ENCODE data around the gene ARHGAP4. TPM values are rescaled to one million over a fixed set of nuclear protein-coding genes. Genes with fewer than 3 reads are reported as not detected.

ARHGAP4 gene
- total RNA-seq, 1 experiment from 2014 or later = 0.31 TPM

DNA sequence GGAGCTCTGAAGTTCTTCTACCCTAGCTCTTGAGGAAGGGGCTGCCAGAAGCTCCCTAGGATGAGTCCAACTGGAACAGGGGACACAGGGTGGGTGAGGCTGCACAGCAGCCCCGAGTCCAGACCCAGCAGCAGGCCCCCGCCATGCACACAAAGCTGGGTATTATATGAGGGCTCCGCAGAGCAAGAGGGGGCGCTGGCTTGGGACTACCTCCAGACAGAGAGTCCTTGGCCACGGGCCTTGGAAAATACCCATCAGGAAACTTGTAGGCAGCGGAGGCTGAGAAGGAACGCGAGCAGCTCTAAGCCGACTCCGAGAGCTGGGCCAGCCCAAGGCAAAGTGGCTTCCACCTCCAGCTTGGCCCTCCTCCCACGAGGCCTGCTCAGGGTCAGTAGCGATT is 37.5 kb upstream of the ARHGAP4 start:
- no peak for DNase-seq (ENCODE audit: low spot score)

- no peak for DNase-seq (ENCODE audit: low spot score)
Measured at GRCh38 chrX:153961292-153961691, 35.2 kb upstream of the ARHGAP4 start.

GRCh38 chrX:153960786-153961185 is 34.7 kb upstream of the ARHGAP4 start:
- no peak for DNase-seq (ENCODE audit: low spot score)

DNA sequence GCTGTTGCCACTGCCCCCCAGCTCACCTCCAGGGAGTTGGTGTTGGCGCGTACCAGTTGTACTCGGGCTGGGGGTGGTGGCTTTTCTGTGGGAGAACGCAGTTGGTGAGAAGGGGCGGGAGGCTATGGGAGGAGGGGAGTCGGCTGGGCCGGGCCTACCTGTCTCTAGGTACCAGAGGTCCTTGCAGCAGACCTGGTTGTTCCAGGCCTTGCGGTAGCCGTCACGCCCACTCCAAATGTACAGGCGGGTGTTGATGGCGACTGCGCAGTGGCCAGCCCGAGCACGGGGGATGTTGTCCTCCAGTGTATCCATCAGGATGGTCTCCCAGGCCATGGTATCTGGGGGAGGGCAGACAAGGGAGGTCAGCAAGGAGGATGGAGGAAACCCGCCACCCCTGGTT is 34.0 kb upstream of the ARHGAP4 start:
- DNase-seq (ENCODE audit: low spot score) = no peak

DNA sequence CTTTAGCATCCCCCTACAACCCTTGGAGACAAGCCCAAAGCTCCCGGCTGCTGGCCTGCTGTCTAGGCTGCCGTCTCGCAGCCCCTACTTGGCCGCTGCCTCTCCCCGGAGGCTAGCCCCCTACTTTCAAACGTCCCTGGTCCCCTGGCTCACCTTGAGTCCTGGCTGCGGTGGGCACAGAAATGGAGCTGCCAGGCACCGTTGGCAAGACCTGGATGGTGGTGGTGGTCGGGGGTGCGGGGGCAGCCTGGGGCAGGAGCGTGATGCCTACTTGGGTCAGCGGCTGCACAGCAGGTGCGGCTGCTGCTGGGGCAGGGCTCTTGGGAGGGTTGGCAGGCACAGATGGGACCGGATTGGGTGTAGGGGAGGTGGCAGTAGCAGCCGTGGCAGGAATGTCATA is 33.6 kb upstream of the ARHGAP4 start:
- no peak for DNase-seq (ENCODE audit: low spot score)

DNA sequence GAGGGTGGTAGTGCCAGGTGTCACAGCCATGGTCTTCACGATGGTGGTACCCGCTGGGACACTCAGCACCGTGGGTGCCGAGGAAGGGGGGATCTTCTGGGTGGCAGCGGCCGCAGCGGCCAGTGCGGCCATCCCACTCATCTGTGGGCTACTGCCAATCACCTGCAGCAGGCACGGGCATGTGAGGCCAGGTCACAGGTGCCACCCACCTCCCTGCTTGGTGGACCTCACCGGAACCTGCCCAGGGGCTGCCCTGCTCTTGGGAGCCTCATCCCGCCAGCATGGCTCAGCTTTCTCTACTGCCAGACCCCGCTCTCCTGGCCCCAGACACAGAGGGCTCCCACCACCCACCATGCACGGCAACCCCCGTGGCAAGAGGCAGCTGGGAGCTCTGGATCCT is 32.5 kb upstream of the ARHGAP4 start:
- no peak for DNase-seq (ENCODE audit: low spot score)

GRCh38 chrX:153957224-153957623 is 31.2 kb upstream of the ARHGAP4 start:
- no peak for DNase-seq (ENCODE audit: low spot score)

GRCh38 chrX:153956044-153956907 is 30.2 kb upstream of the ARHGAP4 start:
- DNase-seq (ENCODE audit: low spot score) = no peak

DNA sequence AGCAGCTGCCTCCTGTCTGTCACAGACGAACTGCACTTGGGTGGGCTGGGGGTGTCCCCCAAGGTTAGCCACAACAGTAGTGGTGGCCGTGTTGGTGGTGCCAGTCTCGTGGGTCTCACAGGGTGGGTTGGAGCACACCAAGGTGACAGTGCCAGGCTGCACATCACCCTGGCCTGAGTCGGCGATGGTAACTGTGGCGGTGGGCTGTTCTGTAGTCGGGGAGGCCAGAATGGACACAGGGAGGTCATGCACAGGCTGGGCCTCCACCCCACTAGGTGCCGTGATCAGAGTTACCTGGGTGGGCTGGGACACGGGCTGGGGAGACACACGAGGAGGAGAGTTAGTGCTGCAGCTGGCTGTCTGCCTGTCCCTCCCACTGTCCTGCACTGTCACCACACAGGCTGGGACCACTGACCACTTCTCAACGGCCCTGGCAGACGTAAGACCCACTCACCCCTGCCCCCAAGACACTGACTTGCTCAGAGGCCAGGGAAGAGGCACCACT is 29.2 kb upstream of the ARHGAP4 start:
- DNase-seq (ENCODE audit: low spot score) = no peak

DNA sequence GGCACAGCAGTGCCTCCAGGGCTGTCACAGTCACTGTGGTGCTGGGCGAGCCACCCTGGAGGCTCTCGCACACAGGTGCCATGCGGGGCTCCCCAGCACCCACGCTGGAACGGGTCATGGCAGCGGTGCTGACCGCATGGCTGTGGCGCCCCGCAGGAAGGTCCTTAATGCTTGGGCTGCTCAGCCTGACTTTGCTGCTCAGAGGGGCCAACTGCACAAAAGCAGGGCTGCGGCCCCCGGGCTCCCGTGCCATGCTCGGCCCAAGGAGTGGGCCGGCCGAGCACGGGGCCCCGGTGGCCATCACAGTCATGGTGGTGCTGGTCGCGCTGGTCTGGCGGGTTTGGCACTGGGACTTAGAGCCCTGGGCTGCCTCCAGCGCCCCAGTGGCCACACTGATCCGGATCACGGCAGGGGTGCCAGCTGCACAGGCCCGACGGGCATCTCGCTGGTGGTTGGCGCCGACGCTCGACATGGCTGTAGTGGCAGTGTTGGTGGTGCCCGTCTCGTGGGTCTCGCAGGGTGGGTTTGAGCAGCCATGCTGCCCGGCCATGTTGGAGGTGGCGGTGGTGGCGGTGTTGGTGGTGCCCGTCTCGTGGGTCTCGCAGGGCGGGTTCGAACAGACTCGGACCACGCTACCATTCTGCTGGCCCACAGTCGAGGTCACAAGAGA is 28.6 kb upstream of the ARHGAP4 start:
- no peak for DNase-seq (ENCODE audit: low spot score)

DNA sequence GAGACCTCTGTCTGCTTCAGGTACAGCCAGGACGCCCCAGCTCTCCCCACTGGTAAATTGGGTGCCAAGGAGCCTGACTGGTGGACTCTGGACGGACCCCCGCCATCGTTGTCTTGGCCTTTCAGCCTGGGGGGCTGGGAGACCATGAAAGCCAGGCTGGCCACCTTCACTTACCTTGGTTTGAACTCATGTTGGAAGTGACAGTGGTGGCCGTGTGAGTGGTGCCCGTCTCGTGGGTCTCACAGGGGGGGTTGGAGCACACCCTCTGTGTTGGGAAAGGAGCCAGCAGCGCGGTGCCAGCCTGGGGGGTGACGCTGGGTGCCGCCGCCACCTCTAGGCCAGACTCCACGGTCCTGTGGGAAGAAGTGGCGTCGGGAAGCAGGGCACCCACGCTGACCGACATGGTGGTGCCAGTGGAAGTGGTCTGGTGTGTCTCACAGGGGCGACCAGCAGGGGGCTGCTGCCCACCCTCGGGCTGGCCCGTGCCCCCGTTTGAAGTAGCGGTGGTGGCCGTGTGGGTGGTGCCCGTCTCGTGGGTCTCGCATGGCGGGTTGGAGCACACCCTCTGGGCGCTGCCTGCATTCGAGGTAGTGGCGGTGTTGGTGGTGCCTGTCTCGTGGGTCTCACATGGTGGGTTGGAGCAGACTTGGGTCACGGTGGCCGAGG is 28.0 kb upstream of the ARHGAP4 start:
- no peak for DNase-seq (ENCODE audit: low spot score)

DNA sequence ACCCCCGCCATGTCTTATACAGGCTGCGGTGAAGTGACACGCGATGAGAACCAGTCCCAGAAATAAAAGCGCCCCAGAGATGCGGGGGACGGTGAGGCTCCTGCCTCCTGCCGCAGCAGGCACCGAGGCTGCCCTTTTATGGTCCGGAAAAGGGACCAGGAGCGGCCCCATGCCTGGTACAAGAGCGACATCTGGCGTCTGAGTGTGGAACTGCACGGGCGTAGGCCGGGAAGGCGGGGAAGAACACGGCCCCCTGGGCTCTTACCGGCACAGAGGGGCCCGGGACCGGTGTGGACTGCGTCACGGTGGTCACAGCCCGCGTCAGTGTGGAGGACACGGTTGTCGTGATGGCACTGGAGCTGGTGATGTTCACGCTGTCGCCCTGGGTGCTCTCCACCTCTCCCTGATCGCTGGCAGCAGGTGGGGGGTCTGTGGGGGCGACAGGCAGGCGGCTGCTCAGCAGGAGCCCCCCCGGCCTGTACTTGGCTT is 27.3 kb upstream of the ARHGAP4 start:
- DNase-seq (ENCODE audit: low spot score) = peak; percentile 61

DNA sequence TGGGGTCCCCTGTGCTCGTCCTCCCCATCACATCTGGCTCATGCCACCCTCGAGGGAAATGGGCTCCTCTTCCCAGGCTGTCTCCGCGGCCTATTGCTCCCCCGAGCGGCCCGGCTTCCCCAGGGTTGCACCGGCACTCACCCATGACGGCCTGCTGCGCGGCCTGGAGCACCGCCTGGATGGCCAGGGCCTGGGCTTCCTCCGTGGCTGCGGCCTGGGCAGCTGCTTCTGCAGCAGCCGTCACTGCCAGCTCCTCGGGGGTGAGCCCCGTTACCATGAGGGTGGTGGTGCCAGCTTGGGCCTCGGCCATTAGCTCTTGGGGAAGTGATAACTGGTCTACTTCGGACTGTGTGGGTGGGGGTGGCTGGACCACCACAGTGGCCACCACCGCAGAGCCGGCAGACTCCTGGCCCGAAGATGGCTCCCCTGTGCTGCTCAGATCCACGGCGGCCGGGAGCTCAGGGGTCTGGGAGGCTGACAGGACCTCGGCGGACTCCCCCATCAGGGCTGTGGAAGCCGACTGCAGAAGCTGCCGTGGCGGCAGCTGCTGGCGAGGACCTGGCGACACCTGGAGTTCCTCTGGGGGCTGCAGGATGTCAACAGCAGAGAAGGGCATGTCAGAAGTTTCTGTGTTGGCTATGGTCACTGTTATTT is 26.4 kb upstream of the ARHGAP4 start:
- DNase-seq (ENCODE audit: low spot score) = no peak

DNA sequence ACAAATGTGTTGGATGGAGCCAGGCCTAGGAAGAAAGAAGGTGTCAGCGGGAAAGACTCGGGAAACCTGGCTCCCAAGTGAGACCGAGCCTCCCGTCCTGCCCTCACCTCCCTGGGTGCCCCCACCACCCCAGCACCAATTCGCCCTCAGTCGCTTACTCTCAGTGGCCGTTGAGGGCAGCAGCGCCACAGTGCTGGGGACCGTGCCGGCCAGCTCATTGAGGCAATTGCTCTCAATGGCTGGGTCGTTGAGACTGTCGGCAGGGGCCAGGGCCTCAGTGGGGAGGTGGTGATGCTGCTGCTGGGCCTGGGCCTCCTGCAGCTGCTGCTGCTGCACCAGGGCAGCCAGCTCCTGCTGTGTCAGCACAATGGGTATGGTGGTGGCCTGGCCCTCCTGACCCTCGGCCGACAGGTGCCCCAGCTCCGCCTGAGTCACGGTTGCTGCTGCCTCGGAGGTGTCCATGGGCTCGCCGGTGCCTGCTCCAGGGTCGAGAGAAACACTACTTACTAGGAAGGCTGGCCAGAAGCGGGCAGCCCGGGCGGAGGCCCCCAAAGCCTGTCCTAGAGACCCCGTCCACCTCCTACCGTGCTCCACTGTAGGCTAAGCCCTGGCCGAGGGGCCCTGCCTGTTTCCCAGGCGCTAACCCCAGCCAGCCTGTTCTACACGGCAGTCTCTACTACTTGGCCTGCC is 25.8 kb upstream of the ARHGAP4 start:
- DNase-seq (ENCODE audit: low spot score) = no peak

DNA sequence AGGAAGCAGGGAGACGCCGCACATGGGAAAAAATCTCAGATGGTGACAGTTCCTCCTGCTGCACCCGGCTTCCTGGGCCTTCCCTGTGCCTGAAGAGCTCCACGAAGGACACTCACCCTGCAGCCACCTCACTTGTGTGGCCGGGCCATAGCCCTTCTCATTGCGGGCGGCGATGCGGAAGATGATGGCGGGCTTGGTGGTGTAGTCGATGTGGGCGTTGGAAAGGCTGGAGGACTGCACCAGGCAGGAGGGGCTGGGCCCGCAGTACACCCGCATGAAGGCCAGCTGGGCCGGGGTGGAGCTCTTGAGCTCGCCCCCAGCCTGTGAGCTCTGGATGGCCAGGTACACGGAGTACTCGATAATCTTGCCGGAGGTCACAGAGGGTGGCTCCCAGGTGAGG is 24.1 kb upstream of the ARHGAP4 start:
- no peak for DNase-seq (ENCODE audit: low spot score)

GRCh38 chrX:153948847-153949805 is 23.1 kb upstream of the ARHGAP4 start:
- no peak for DNase-seq (ENCODE audit: low spot score)

DNA sequence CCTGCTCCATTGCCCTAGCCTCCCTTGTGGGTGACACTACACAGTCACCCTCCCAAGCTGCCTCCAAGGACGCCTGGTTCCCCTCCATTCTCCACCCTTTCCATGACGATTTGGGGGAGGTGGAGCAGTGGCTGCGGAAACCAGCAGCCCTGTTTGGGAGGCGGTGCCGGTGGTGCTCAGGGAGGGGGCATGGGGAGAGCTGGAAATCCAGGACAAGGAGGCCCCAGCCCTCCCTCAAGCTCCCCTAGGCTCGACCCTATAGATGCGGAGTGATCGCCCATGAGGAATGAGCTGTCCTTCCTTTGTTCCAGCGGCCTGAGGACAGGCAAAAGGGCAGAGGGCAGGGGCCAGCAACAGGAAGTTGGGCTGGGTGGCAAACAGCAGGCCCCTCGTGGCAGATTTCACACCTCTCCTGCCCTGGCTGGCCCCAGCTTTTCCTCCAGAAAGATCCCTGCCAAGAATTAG is 22.0 kb upstream of the ARHGAP4 start:
- no peak for DNase-seq (ENCODE audit: low spot score)

DNA sequence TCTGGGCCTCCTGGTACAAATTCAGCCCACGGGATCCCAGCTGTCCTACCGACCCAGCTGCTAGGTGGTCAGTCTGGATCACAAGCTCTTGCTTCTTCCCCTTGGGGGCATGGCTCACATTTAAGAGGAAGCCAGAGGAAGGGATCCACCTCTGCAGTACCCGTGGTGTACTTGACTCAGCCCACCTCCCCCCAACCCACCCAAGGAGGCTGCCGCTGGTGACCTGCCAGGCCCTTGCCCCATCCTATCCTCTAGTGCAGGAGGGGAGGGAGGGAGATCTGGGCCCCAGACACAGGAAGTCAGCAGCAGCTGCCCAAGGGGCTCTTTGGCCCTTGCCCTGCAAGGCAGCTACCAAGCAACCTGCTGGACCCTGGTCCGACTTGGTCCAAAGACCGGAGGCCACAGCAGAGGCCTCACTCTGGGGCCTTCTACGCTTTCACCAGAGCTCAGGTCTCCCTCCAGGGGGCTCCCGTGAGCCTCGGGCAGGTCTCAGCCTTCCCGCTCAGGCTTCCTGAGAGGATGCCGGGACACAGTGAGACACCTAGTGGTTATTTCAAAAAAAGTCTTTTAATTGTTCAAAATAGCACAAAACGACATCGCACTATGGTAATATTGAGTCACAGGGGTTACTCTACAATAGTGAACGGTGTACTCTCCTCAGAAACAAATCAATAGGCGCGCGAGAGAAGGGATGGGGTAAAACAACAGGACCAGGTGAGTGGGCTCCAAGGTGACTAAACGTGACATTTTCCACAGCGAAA is 21.1 kb upstream of the ARHGAP4 start:
- DNase-seq (ENCODE audit: low spot score) = peak; percentile 71

Data from H4 (cell line).